ENCODE measurements around the gene SUPT20H. TPM values are rescaled to one million over a fixed set of nuclear protein-coding genes. Genes with fewer than 3 reads are reported as not detected.
A peak's percentile ranks its signal among the peaks of the same experiment; 100 is the strongest.

The SUPT20H gene
- 88.6 TPM for total RNA-seq

DNA sequence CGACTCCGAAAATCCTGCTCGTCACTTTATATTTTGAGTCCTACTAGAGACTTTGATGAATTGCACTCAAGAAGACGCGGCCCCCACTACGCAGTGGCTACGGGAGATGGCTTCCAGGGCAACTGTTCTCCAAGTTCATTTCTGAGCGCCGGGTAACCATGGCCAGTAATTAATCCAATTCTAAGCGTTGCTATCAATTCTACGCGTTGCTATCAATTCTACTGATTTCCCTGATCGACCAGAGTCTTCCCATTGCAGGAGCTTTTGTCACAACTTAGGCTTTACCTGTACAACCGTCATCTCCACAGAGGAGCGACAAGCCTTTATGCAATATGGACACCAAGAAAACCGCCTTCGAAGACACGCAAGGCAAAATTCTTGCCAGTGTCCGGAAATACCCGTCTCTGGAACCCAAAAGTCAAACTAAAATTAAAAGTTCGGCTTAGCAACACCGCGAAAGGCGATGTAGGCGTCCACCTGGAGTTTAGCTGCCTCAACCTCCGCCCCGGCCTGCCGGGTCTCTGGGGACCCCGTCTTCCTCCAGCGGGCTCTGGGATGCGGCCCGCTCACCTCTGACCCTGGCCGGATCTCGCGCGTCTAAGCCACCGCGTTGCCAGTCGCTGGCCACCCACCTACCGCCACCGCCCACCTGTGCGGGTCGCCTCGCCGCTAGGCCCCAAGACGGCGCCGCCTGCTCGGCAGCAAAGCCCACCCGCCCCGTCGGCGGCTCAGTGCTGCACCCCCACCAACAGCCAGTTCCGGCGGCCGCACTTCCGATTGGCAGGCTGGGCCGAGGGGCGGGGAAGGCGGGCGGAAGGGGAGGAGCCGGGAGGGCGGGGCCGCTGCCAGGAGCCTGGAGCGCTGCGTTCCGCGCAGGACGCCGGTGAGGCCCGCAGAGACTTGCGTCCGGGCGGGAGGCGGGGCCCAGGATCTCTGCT, at the start of gene SUPT20H:
Gene SUPT20H (minus strand): TSS at position 779 of the 938 bp plus-strand sequence. CDS start 8,198 bp downstream, outside the sequence.
- DNase-seq: peak; percentile 90

DNA sequence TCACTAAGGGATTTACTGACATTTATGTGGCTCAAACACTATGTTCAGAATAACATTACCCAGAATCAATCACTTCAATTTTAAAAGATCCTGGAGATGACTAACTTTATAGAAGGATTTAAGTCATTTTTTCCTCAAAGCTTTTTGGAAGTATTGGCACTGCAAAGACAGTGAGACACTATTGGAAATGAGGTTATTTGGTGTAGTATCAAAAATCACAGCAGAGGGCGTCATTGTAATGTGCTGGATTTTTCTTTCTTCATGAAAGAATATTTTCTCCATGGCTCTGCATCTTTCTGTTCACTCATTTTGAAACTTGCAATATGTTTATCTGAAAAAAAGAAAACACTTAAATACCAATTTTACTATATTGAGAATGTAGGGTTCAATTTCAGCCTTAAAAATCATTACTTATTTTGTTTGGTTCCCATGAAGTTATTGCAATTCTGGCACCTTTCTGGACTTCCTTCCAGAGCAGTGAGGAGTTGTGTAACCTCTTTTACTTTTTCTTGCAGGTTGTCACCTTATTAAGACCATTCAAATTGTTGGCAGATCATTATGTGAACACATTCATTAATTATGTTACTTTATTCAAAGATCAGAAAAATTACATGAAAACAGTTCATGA, 49.7 kb upstream of the SUPT20H start:
- no peak for DNase-seq

DNA sequence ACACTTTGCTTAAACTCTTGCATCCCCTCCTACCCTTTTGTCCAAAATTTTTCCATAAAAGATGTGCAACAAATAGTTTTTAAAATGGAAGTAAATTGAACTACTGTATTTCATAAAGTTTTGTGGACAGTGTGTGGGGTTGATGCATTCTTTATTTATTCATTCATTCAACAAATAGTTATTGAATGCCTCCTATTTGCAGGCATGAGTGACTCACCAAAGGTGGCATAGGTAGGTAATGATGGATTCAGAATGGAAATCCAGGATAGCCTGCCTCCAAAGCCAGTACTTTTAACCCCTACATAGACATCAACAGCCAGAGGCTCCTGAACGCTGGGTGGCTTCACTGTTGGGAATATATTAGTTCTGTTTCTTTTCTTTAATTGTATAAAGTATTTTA, 48.4 kb upstream of the SUPT20H start:
- DNase-seq: no peak

DNA sequence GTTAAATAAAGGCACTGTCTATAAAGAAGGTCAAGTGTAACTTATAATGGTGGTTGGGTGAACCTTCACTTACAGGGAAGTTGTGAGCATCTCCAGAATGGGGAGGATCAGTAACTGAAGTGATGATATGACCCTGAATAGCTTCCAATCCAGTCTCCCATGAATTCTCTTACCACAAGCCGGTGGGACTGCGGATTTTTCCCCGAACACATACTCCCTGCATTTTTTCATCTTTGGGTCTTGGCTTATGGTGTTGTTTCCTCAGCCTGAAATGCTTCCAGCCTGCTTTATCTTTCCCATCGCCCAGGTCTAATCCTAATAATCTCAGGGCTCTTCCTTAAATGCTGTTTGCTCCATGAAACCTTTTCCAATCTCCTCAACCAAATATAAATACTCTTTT, 48.0 kb upstream of the SUPT20H start:
- DNase-seq: no peak

DNA sequence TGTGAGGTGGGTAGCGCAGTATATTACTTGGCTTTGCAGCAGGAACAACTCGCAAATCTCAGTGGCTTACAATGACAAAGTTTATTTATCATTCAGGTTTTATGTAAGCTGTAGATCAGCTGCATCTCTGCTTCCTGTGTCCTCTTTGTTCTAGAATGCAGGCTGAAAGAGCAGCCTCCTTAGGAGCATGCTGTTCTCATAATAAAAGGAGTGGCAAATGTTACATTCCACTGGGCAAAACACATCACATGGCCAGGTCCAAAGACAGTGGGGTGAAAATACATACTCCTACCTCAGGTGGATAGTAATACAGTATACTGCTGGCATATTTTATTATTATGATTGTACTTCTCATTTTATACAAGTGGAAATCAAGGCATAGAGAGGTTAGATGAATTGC, 47.2 kb upstream of the SUPT20H start:
- DNase-seq: no peak

DNA sequence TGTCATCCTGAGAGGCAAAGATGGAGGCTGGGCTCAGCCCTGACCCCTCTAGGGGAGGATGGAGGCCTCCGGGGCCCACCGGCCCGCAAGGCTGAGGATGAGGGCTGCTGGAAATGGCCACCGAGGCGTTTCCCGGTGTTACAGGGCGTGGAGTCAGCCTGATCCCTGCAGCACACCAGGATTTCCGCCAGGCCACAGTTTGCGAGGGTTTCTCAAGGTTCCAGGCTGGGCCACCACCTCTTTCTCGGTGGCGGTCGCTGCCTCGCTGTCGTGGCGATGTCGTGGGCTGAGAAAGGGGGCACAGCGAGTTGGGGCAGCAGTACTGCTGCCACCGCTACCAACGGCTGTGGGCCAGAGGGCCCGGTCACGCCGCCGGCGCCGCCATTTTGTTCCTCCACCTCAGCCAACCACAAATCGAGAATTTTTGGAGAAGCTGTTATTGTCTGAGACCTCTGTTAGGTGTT, 45.8 kb upstream of the SUPT20H start, which contains the start of gene CSNK1A1L:
Gene CSNK1A1L (minus strand): TSS at position 414 of the 464 bp plus-strand sequence. CDS start 408 bp downstream, at position 6.
- DNase-seq: no peak

DNA sequence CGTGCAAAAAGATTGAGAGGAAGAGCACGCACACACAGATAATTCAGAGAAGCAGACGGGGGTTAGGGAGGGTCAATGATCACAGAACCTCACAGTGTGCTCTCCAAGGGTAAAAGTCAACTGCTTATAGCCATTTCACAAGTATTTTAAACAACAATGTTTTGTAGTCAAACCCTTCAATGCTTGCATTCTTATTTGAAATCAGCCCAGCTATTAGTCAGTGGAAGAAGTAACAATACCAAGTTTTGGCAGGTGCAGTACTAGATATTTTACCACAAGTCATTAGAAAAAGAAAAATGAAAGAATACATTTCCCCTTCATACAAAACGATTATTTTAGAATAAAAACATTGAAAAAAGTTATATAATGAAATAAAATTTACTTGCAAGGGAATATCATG, 43.4 kb upstream of the SUPT20H start:
- no peak for DNase-seq

DNA sequence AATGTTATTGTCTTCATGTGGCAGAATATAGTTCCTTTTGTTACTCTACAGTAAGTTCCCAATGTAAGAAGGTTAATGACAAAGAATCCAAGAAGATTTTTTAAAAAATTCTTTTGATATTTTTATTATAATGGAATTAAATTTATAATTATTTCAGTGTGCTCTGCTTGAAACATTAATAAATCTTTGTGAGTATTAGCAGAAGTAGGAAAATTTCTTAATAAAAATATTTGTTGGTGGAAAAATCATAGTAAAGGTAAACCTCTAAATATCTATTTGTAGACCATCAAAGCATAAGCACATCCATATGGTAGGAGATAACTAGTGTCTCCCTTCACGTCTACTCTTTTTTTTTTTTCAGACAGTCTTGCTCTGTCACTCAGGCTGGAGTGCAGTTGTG, 41.7 kb upstream of the SUPT20H start:
- DNase-seq: no peak

DNA sequence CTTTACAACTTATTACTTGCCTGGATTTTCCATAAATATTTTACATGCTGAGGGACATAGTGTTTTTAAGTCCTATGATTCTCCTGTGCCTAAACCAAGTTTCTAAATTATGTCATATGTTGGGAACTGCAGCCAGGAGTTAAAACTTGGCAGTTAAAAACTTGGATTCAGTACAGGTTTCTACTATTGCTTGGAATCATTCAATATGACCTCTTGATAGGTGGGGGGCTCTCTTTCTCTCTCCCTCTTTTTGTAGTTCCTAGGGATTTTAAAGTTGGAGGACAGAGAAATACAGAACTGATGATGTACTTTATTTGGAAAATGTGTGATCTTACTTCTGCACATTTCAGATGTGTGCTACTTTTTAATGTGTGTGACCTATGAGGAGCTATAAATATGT, 41.2 kb upstream of the SUPT20H start:
- DNase-seq: no peak

DNA sequence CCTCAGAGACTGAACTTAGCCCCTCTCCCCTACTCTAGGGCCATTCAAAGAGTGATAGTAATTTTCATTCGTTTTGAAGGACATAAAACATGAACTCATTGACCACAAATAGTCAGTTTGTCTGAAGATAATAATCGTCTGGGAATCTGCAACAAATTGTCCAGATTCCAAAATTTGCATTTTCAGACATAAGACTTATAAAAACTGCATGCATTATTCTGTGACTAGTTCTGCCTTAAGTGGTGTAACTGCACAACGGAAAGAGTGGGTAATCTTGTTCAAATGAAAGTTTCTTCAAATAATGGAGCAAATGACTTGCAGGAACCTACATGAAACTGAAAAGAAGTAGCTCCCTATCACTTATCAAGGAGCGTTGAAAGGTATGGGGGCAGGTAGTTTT, 37.6 kb upstream of the SUPT20H start:
- DNase-seq: no peak

DNA sequence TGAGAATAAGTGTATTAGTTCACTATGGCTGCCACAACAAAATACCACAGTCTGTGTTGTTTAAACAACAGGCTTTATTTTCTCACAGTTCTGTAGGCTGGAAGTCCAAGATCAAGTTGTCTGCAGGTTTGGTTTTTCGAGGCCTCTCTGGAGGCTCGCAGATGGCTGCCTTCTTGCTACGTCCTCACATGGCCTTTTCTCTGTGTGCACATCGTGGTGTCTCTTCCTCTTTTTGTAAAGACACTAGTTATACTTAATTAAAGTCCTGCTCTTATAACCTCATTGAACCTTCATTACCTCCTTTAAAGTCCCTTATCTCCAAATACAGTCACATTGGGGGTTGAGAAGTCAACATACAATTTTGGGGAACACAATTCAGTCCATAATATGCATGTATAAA, 35.4 kb upstream of the SUPT20H start:
- no peak for DNase-seq

DNA sequence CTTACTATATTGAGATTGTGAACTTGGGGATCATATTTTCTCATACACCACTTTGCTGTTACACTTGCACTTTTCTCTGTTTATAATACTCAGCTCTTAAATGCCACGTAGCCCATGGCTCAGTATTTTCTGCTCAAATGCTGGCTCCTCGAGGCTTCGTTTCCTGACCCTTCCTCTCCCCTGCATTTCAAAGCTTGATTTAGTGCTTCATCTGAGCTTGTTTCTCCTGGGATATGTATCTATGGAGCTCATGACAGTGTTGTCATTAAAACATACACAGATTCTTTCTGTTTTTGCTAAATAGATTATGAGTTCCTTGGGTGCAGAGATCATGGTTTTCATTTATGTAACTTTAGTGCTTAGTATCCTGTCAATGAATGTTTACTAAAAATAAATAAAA, 34.6 kb upstream of the SUPT20H start:
- no peak for DNase-seq

DNA sequence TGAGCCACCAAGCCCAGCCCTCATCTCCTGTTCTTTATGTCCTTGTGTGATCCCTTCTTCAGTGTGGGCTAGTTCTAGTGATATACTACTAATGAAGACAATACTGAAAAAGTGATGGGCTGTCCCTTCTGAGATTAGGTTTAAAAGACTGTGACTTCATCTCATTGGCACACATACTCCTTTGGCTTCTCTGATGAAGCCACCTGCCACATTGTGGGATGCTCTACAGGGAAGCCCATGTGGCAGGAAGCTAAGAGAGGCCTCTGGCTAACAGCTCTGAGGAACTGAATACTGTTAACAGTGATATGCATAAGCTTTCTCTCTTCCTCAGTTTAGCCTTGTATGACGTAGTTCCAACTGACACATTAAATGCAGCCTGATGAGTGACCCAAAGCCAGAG, 32.3 kb upstream of the SUPT20H start:
- no peak for DNase-seq

DNA sequence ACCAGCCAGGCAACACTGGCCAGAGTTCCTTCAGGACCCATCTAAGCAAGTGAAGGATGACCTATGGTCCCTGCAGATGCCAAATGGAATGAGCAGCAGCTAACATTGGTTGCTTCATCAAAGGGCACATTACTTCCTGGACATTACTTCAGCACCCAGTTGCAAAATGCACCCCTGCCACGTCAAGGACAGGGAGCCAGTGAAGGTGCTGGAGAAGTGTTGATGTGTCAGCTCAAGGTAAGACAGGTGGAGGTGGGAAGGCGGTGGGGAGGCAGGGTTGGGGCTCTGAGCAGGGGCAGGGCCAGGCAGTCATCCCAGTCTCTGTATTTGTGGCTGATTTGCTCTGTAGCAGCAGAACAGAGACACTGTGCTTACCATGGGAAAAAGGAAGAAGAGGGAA, 31.4 kb upstream of the SUPT20H start:
- no peak for DNase-seq

DNA sequence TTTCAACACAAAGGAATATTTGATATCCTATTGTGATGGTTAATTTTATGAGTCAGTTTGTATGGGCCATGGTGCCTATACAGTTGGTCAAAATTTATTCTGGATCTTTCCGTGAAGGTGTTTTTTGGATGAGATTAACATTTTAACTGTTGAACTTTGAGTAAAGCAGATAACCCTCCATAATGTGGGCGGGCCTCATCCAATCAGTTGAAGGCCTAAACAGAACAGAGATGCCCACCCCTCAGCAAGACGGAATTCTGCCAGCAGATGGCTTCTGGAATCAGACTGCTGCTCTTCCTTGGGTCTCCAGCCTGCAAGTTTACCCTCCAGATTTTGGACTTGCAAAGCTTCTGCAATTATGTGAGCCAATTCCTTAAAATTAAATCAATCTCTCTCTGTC, 30.0 kb upstream of the SUPT20H start:
- no peak for DNase-seq

DNA sequence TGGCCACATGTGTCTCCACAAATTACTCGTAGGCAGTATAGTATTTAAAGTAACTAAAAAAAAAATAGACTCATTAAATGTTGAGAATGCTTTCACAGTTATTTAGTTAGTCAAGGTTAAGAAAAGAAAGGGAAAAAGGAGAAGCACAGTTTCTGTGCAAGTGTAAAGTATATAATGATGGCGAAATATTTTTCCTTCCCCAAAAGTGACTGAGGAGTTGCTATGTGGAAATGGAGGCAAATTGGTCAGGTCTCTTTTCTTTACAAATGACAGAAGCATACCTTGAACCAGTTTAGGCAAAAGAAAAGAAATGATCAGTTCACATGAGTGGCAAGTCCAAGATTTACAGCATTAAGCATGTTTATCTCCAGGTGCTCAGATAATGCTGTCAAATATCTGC, 28.0 kb upstream of the SUPT20H start:
- DNase-seq: no peak

DNA sequence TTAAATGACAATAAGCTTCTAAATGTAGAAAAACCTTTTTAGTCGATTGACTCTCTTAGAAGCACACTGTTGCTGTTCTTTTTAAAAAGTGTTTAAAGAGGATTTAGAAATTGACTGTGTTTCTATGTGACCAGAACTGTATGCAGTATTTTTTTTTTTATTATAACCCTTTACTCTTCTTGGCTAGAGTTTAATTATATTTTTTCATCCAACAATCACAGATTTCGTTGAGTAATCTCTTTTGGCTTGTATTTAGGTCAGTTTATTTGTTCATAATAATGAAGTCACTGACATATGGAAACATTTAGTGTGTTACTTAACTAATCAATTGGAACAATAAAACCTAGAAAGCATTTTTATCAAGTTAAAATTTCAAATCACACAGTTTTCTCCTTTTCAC, 26.1 kb upstream of the SUPT20H start:
- no peak for DNase-seq

DNA sequence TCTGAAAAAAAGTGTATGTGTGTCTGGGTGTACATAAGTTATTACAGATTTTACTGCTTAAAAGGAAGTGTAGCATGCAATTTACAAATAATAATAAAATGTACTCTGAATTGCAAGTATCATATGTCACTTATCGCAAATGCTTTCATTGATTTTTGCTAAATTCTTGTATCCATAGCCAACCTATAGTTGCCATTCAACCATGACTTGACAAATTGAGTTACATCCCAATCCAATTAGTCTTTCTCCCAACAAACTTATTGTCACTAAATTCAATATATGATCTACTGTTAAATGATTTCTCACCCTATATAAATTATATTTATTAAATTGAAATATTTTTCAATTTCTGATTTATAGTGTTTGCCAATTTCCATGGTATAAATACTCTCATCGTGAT, 17.3 kb upstream of the SUPT20H start:
- no peak for DNase-seq

DNA sequence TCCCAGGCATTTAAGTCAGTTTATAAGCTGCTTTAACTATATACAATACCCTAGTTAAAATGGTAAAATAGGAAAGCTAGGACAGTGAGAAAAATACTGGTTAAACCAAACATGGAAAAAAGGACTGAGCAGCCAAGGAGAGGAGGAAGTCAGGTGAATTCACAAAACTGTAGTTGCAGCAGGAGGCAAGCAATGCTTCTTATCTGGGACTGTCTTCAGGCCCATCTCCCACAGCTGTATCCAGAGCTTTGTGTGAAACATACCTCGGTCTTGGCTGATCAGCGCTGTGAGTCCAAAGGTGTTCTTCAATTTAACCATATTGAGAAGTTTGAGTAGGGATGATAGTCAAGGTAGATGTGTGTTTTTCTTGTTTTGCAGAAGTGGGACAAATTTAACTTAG, 15.7 kb upstream of the SUPT20H start:
- DNase-seq: no peak

DNA sequence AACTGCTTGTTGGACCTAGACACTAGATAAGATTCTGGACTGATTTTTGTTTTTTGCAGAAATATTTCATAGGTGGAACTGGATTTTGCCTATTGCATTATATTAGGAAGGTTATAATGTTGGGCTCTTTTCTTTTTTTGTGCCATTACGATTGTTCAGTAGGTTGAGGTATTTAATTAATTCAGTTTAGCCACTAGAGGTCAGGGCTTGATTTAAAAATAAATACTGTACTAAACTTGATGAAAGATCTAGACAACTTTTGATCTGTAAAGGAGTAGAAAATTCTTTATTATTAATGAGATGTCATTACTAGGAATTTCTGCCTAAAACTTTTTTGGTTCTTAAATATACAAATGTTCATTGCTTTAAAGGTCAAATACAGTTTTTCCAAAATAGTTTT, 15.2 kb upstream of the SUPT20H start:
- DNase-seq: no peak

DNA sequence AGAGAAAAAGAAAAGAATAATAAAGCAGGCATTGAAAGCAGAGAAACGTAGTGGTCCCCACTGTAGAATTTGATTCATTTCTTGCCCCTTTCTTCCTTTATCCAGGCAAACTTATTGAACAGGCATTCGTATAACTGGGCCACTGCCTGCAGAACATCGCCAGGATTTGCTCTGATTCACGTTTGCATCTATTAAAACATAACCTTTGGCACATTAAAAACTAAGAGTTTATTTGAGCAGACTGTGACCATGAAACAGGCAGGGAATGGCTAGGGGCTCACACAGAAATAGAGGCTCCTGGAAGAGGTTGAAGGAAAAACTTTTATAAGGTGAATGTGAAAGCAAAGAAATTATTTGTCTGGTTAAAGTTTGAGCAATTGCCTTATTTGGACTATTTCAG, 12.5 kb upstream of the SUPT20H start:
- no peak for DNase-seq

DNA sequence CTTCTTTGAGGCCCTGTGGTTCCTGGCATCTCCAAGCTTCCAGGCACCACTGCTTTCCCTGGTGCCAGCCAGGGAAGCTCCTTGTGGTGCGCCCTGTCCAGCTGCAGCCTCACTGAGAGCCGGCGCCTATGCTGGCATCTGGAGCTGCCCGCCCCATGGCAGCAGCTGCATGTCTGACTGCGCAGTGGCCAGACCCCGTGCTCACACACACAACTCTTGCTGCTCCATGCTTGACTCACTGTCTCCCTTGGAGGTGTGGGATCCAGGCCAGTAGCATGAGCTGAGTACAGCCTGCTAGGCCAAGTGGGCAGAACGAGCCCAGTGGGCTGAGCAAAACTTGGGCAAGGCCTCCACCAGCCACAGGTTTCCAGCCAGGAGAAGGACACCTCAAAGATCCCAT, 11.5 kb upstream of the SUPT20H start:
- no peak for DNase-seq

DNA sequence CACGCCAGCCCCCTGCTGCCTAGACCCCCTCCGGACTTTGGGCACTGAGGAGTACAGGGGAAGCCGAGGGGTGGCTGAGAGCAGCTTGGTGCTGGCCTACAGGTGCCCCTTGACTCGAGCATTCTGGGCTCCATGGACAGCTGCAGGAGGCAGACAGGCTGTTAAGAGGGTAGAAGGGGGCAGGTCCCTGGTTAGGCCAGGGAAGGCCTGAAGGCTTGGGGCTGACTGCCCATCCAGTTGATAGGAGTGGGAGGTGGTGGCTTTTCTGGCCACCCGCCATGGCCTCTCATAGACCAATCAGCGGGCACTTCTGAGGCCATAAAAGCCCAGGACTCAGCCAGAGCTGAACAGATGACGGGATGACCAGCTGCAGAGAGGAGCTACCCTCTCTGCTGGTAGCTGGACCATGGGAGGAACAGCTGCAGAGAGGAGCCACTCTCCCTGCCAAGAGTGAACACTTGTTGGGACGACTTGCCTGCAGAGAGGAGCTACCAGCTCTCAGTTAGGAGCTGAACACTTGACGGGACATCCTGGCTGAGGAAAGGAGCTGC, 10.7 kb upstream of the SUPT20H start:
- no peak for DNase-seq
